Tibial nerve (tissue), 4 donors: Measurements from ENCODE around the gene ADGRD1. TPM values are rescaled to one million over a fixed set of nuclear protein-coding genes. Genes with fewer than 3 reads are reported as not detected.

Source experiments
- DNase-seq, 2 donors: peaks; one replicate each; pipeline ENCODE4 v3.0.0-alpha.2; 2019; ENCODE audit warnings: low spot score in 2 of 2
- H3K27ac ChIP-seq, 4 donors: fragments of 200-600 bp; sonication (generic) in 3 of 4; one replicate each; pipeline ENCODE4 v1.5.1; 2017 to 2019; ENCODE audit warnings: mild to moderate bottlenecking in 1 of 4
- H3K27me3 ChIP-seq, 2 donors: fragments of 200-600 bp; sonication (generic) in 1 of 2; one replicate each; pipeline versions ENCODE4 v1.5.1 to v1.6.0; 2017 to 2019
- H3K36me3 ChIP-seq, 3 donors: fragments of 200-600 bp; sonication (generic); one replicate each; pipeline ENCODE4 v1.5.1; 2018 to 2019
- H3K4me1 ChIP-seq, 4 donors: fragments of 200-600 bp; sonication (generic) in 3 of 4; one replicate each; pipeline ENCODE4 v1.5.1; 2017 to 2019
- H3K4me3 ChIP-seq, 4 donors: fragments of 200-600 bp; sonication (generic) in 3 of 4; one replicate each; pipeline ENCODE4 v1.5.1; 2017 to 2019; ENCODE audit warnings: mild to moderate bottlenecking in 1 of 4, moderate library complexity in 1 of 4
- H3K9me3 ChIP-seq, 4 donors: fragments of 200-600 bp; sonication (generic) in 3 of 4; one replicate each; pipeline ENCODE4 v1.5.1; 2017 to 2019
- CTCF ChIP-seq, 5 experiments: fragments of 200-600 bp in 3 of 5; fragments of 450-650 bp in 2 of 5; sonication (generic) in 3 of 5; IDR thresholded peaks; one replicate each; pipeline ENCODE4 v1.5.1; 2016 to 2019; ENCODE audit warnings: antibody characterized with exemption in 5 of 5, mild to moderate bottlenecking in 3 of 5, moderate library complexity in 2 of 5
- EP300 ChIP-seq, 2 donors: sonication (generic); formaldehyde crosslinking; IDR thresholded peaks; one replicate each; pipeline ENCODE4 v1.6.1; 2017; ENCODE audit warnings: antibody characterized with exemption in 2 of 2, mild to moderate bottlenecking in 1 of 2
- POLR2A ChIP-seq, 2 donors: fragments of 450-650 bp; IDR thresholded peaks; one replicate each; pipeline ENCODE4 v1.6.1; 2017; ENCODE audit warnings: antibody characterized with exemption in 2 of 2, mild to moderate bottlenecking in 2 of 2, moderate library complexity in 2 of 2
- WGBS, 2 donors: methylation state at CpG; one replicate each; pipeline ENCODE4 v1.1.5; 2018; 5-methylcytosine and 5-hydroxymethylcytosine counted together
- total RNA-seq, 4 donors: library from RNA; depleted of rRNA; stranded (reverse); fragments of >200 nt; gene quantifications; one replicate each; pipeline ENCODE4 v1.1.0, GENCODE V29; 2016

Gene ADGRD1
- total RNA-seq, 4 donors from 2014 or later = 99.0 to 179 (median 125) TPM

GRCh38 chr12:131153016-131153415 is 199.3 kb downstream of the ADGRD1 start:
- no peak for DNase-seq
- peaks cover 0 to 8% (median 0%) of the 10 kb centered on the region in 4 donors for H3K9me3 ChIP-seq
- TF ChIP-seq CTCF (IDR thresholded peaks at IDR 0.05) (no peak), EP300 (IDR thresholded peaks at IDR 0.05) (no peak), POLR2A (IDR thresholded peaks at IDR 0.05) (no peak)
- H3K27me3 ChIP-seq = no peaks in the 10 kb centered on the region
- no peak overlapping the region for H3K4me3 ChIP-seq
- no peak overlapping the region for H3K27ac ChIP-seq
- WGBS, 2 donors = 80 to 92% methylated on average over 4 to 5 of the region's 5 CpGs
- H3K36me3 ChIP-seq = no peaks in the 10 kb centered on the region
- no peaks in the 10 kb centered on the region for H3K4me1 ChIP-seq

GRCh38 chr12:131153956-131154355 is 200.2 kb downstream of the ADGRD1 start:
- H3K9me3 ChIP-seq = peaks cover 0 to 8% (median 0%) of the 10 kb centered on the region in 4 donors
- H3K4me1 ChIP-seq = no peaks in the 10 kb centered on the region
- H3K36me3 ChIP-seq = no peaks in the 10 kb centered on the region
- H3K27me3 ChIP-seq = no peaks in the 10 kb centered on the region
- TF ChIP-seq EP300 (IDR thresholded peaks at IDR 0.05) (no peak), CTCF (IDR thresholded peaks at IDR 0.05) (no peak)
- H3K27ac ChIP-seq = no peak overlapping the region
- 83 to 92% methylated on average over 5 of the region's 5 CpGs for WGBS, 2 donors
- DNase-seq = no peak
- H3K4me3 ChIP-seq = no peak overlapping the region

GRCh38 chr12:131155131-131155530 is 201.4 kb downstream of the ADGRD1 start:
- Histone ChIP-seq H3K4me3 (no peak overlapping the region), H3K27me3 (no peaks in the 10 kb centered on the region), H3K9me3 (peaks cover 0 to 8% (median 0%) of the 10 kb centered on the region in 4 donors), H3K27ac (no peak overlapping the region), H3K36me3 (no peaks in the 10 kb centered on the region), H3K4me1 (no peaks in the 10 kb centered on the region)
- no peak for TF ChIP-seq POLR2A (IDR thresholded peaks at IDR 0.05)
- no peak for TF ChIP-seq EP300 (IDR thresholded peaks at IDR 0.05)
- no peak for TF ChIP-seq CTCF (IDR thresholded peaks at IDR 0.05)
- 65 to 77% methylated on average over 6 of the region's 6 CpGs for WGBS, 2 donors
- no peak for DNase-seq

- no peak for TF ChIP-seq CTCF (IDR thresholded peaks at IDR 0.05)
- no peak for TF ChIP-seq POLR2A (IDR thresholded peaks at IDR 0.05)
- no peak for TF ChIP-seq EP300 (IDR thresholded peaks at IDR 0.05)
- Histone ChIP-seq H3K27ac (no peak overlapping the region), H3K36me3 (no peaks in the 10 kb centered on the region), H3K27me3 (no peaks in the 10 kb centered on the region), H3K4me1 (no peaks in the 10 kb centered on the region), H3K4me3 (no peak overlapping the region), H3K9me3 (no peaks in the 10 kb centered on the region)
- no peak for DNase-seq
- WGBS, 2 donors = 68 to 92% methylated on average over 4 of the region's 4 CpGs
These were observed 204.0 kb downstream of the ADGRD1 start for GRCh38 chr12:131157743-131158142.

- no peak for DNase-seq
- WGBS, 2 donors = 36 to 46% methylated on average over 3 of the region's 3 CpGs
- Histone ChIP-seq H3K27me3 (no peaks in the 10 kb centered on the region), H3K9me3 (no peaks in the 10 kb centered on the region), H3K27ac (no peak overlapping the region), H3K36me3 (no peaks in the 10 kb centered on the region), H3K4me3 (no peak overlapping the region), H3K4me1 (no peaks in the 10 kb centered on the region)
- TF ChIP-seq POLR2A (IDR thresholded peaks at IDR 0.05) (no peak), CTCF (IDR thresholded peaks at IDR 0.05) (no peak)
These were observed 206.0 kb downstream of the ADGRD1 start for GRCh38 chr12:131159660-131160059.
